Parathyroid adenoma (tissue), 2 donors: ENCODE data around the gene EVA1C.
"Not testable (repeated sequence)": the region's sequence is repeated elsewhere in the genome, so short reads cannot be mapped to it uniquely, and the experiment has no call there.

ENCODE experiments used
- H2AFZ ChIP-seq: fragments of 300-600 bp; sonication (generic); one replicate; pipeline ENCODE4 v1.7.0; 2017; ENCODE audit warnings: antibody characterized with exemption, mild to moderate bottlenecking
- H3K27ac ChIP-seq: fragments of 300-600 bp; sonication (generic); one replicate; pipeline ENCODE4 v1.7.0; 2017
- H3K27me3 ChIP-seq: fragments of 300-600 bp; sonication (generic); one replicate; pipeline ENCODE4 v1.7.0; 2017; ENCODE audit warnings: low read length; ENCODE audit not compliant: control insufficient read depth, insufficient read depth
- H3K36me3 ChIP-seq: fragments of 300-600 bp; sonication (generic); one replicate; pipeline ENCODE4 v1.7.0; 2017; ENCODE audit warnings: low read length; ENCODE audit not compliant: control insufficient read depth, insufficient read depth
- H3K4me1 ChIP-seq: fragments of 300-600 bp; sonication (generic); one replicate; pipeline ENCODE4 v1.7.0; 2017; ENCODE audit warnings: control low read depth
- H3K4me2 ChIP-seq: fragments of 300-600 bp; sonication (generic); one replicate; pipeline ENCODE4 v1.7.0; 2017; ENCODE audit warnings: low read length
- H3K4me3 ChIP-seq: fragments of 300-600 bp; sonication (generic); one replicate; pipeline ENCODE4 v1.7.0; 2017; ENCODE audit warnings: low read depth, low read length
- H3K79me2 ChIP-seq: fragments of 300-600 bp; sonication (generic); one replicate; pipeline ENCODE4 v1.7.0; 2017; ENCODE audit warnings: control low read depth
- H3K9ac ChIP-seq: fragments of 300-600 bp; sonication (generic); one replicate; pipeline ENCODE4 v1.7.0; 2017; ENCODE audit warnings: mild to moderate bottlenecking
- H3K9me3 ChIP-seq: fragments of 300-600 bp; sonication (generic); one replicate; pipeline ENCODE4 v1.7.0; 2017; ENCODE audit warnings: low read length; ENCODE audit not compliant: control insufficient read depth
- CTCF ChIP-seq: fragments of 300-600 bp; sonication (generic); IDR thresholded peaks from one replicate; pipeline ENCODE4 v1.7.0; 2017; ENCODE audit warnings: antibody characterized with exemption, mild to moderate bottlenecking
- donor health status: primary hyperparathyroidism.

EVA1C gene

GRCh38 chr21:32560896-32561295 lies 148.4 kb downstream of the EVA1C start:
- no peak overlapping the region for H3K9ac ChIP-seq
- no peaks in the 10 kb centered on the region for H3K9me3 ChIP-seq
- no peaks in the 10 kb centered on the region for H3K4me1 ChIP-seq
- no peaks in the 10 kb centered on the region for H3K27me3 ChIP-seq
- H2AFZ ChIP-seq, result no peak overlapping the region
- no peak overlapping the region for H3K4me3 ChIP-seq
- H3K79me2 ChIP-seq, result no peaks in the 10 kb centered on the region
- no peak overlapping the region for H3K4me2 ChIP-seq
- TF ChIP-seq CTCF, result no peak
- H3K27ac ChIP-seq, result no peak overlapping the region
- H3K36me3 ChIP-seq, result no peaks in the 10 kb centered on the region

GRCh38 chr21:32561476-32561875 lies 149.0 kb downstream of the EVA1C start:
- not testable (repeated sequence) for H3K4me3 ChIP-seq, H3K27ac ChIP-seq

GRCh38 chr21:32562426-32562825 lies 149.9 kb downstream of the EVA1C start:
- Histone ChIP-seq H3K4me1 (no peaks in the 10 kb centered on the region), H3K4me3 (no peak overlapping the region), H3K9me3 (no peaks in the 10 kb centered on the region), H3K27me3 (no peaks in the 10 kb centered on the region), H2AFZ (no peak overlapping the region), H3K36me3 (no peaks in the 10 kb centered on the region), H3K9ac (no peak overlapping the region), H3K4me2 (no peak overlapping the region), H3K79me2 (no peaks in the 10 kb centered on the region), H3K27ac (no peak overlapping the region)
- TF ChIP-seq CTCF, result peak; percentile 35

More at GRCh38 chr21:32561476-32561875, 149.0 kb downstream of the EVA1C start:
- not testable (repeated sequence) for H3K27me3 ChIP-seq, H2AFZ ChIP-seq, H3K4me2 ChIP-seq, H3K79me2 ChIP-seq, H3K9ac ChIP-seq, H3K9me3 ChIP-seq, H3K4me1 ChIP-seq, H3K36me3 ChIP-seq

- Histone ChIP-seq H3K9ac (no peak overlapping the region), H3K27ac (no peak overlapping the region), H3K9me3 (no peaks in the 10 kb centered on the region), H2AFZ (no peak overlapping the region), H3K36me3 (no peaks in the 10 kb centered on the region), H3K4me2 (no peak overlapping the region), H3K4me3 (no peak overlapping the region), H3K27me3 (no peaks in the 10 kb centered on the region), H3K4me1 (no peaks in the 10 kb centered on the region), H3K79me2 (no peaks in the 10 kb centered on the region)
- no peak for TF ChIP-seq CTCF
Observed at GRCh38 chr21:32562915-32563314, 150.4 kb downstream of the EVA1C start.
